WTC11 (cell line): ENCODE results near the gene SULT1A2. TPM values are rescaled to one million over a fixed set of nuclear protein-coding genes. Genes with fewer than 3 reads are reported as not detected.

Source experiments
- ATAC-seq: fragments of 200-7000 bp; cut with Tn5 transposase; 2 replicates; pipeline ENCODE4 v1.10.0; 2021; ENCODE audit warnings: mild to moderate bottlenecking, moderate library complexity
- CTCF ChIA-PET: fragments of 300-600 bp; sonication (Branson Sonifier 250); formaldehyde crosslinking; loops from one replicate; lab custom pipeline; 2021; ENCODE audit warnings: antibody characterized with exemption; lab: Charles Lee
- POLR2A ChIA-PET: fragments of 350-600 bp; sonication (Branson Sonifier 250); formaldehyde crosslinking; loops from one replicate; lab custom pipeline; 2021; ENCODE audit warnings: antibody characterized with exemption; lab: Charles Lee
- DNase-seq: peaks from one replicate; pipeline ENCODE4 v3.0.0; 2021; ENCODE audit warnings: low spot score
- H3K27ac Mint-ChIP-seq: 2 replicates; pipeline ENCODE4 v1.8.0; 2021; ENCODE audit warnings: mixed read lengths
- H3K27me3 Mint-ChIP-seq: 2 replicates; pipeline ENCODE4 v1.8.0; 2021; ENCODE audit warnings: low read depth, mild to moderate bottlenecking, moderate library complexity, mixed read lengths
- H3K36me3 Mint-ChIP-seq: 2 replicates; pipeline ENCODE4 v1.8.0; 2021; ENCODE audit warnings: mixed read lengths
- H3K4me1 Mint-ChIP-seq: 2 replicates; pipeline ENCODE4 v1.8.0; 2022; ENCODE audit warnings: mixed read lengths
- H3K4me3 Mint-ChIP-seq: 2 replicates; pipeline ENCODE4 v1.8.0; 2021; ENCODE audit warnings: mild to moderate bottlenecking, moderate library complexity, mixed read lengths
- H3K9me3 Mint-ChIP-seq: 2 replicates; pipeline ENCODE4 v1.8.0; 2021; ENCODE audit warnings: mixed read lengths
- ATF1 ChIP-seq: sonication (generic); formaldehyde crosslinking; IDR thresholded peaks from 2 replicates; pipeline ENCODE4 v1.8.1; 2023; ENCODE audit warnings: mild to moderate bottlenecking, moderate library complexity, missing genetic modification reagents
- E2F4 ChIP-seq: sonication (generic); formaldehyde crosslinking; IDR thresholded peaks from 2 replicates; pipeline ENCODE4 v1.8.1; 2022; ENCODE audit warnings: low read depth, mild to moderate bottlenecking, moderate library complexity, missing genetic modification reagents, borderline replicate concordance
- ELF4 ChIP-seq: sonication (generic); formaldehyde crosslinking; IDR thresholded peaks from 2 replicates; pipeline ENCODE4 v1.8.1; 2022; ENCODE audit warnings: low read depth, mild to moderate bottlenecking, moderate library complexity, missing genetic modification reagents
- ESRRA ChIP-seq: sonication (generic); formaldehyde crosslinking; IDR thresholded peaks from 2 replicates; pipeline ENCODE4 v1.8.1; 2022; ENCODE audit warnings: mild to moderate bottlenecking, missing genetic modification reagents, borderline replicate concordance
- FOXJ3 ChIP-seq: sonication (generic); formaldehyde crosslinking; IDR thresholded peaks from 2 replicates; pipeline ENCODE4 v1.9.0; 2021; ENCODE audit warnings: missing genetic modification reagents, mild to moderate bottlenecking, borderline replicate concordance
- FOXK1 ChIP-seq: sonication (generic); formaldehyde crosslinking; IDR thresholded peaks from 2 replicates; pipeline ENCODE4 v1.8.0; 2022; ENCODE audit warnings: mild to moderate bottlenecking, moderate library complexity, missing genetic modification reagents
- FOXP1 ChIP-seq: sonication (generic); formaldehyde crosslinking; IDR thresholded peaks from 2 replicates; pipeline ENCODE4 v1.8.0; 2022; ENCODE audit warnings: missing genetic modification reagents, mild to moderate bottlenecking, moderate library complexity, borderline replicate concordance
- JUN ChIP-seq: sonication (generic); formaldehyde crosslinking; IDR thresholded peaks from 2 replicates; pipeline ENCODE4 v1.8.0; 2023; ENCODE audit warnings: mild to moderate bottlenecking, missing genetic modification reagents
- MYBL2 ChIP-seq: sonication (generic); formaldehyde crosslinking; IDR thresholded peaks from 2 replicates; pipeline ENCODE4 v1.8.1; 2023; ENCODE audit warnings: mild to moderate bottlenecking, moderate library complexity, missing genetic modification reagents
- NFE2L1 ChIP-seq: sonication (generic); formaldehyde crosslinking; IDR thresholded peaks from 2 replicates; pipeline ENCODE4 v1.8.1; 2023; ENCODE audit warnings: missing genetic modification reagents
- NR1H2 ChIP-seq: sonication (generic); formaldehyde crosslinking; IDR thresholded peaks from 2 replicates; pipeline ENCODE4 v1.9.0; 2021; ENCODE audit warnings: mild to moderate bottlenecking, moderate library complexity, missing genetic modification reagents
- RORB ChIP-seq: fragments of 250-450 bp; sonication (Bioruptor Pico); IDR thresholded peaks from 2 replicates; pipeline ENCODE4 v1.9.0; 2021; ENCODE audit warnings: mild to moderate bottlenecking
- ZBTB43 ChIP-seq: sonication (generic); formaldehyde crosslinking; IDR thresholded peaks from 2 replicates; pipeline ENCODE4 v1.8.1; 2023; ENCODE audit warnings: mild to moderate bottlenecking, missing genetic modification reagents
- ZNF263 ChIP-seq: sonication (generic); formaldehyde crosslinking; IDR thresholded peaks from 2 replicates; pipeline ENCODE4 v1.8.1; 2022; ENCODE audit warnings: low read depth, mild to moderate bottlenecking, moderate library complexity, missing genetic modification reagents
- ZNF416 ChIP-seq: fragments of 250-450 bp; sonication (Bioruptor Pico); IDR thresholded peaks from 2 replicates; pipeline ENCODE4 v1.9.0; 2021; ENCODE audit warnings: mild to moderate bottlenecking, inconsistent platforms
- ZNF423 ChIP-seq: fragments of 250-450 bp; sonication (Bioruptor Pico); IDR thresholded peaks from 2 replicates; pipeline ENCODE4 v2.1.2; 2022; ENCODE audit warnings: mild to moderate bottlenecking, moderate library complexity
- total RNA-seq: library from RNA; stranded (reverse); gene quantifications from 3 replicates; pipeline ENCODE4 v1.2.3, GENCODE V29; 2021
- TF ChIP-seq, protein P1 (sequence below): sonication (generic); formaldehyde crosslinking; IDR thresholded peaks from 2 replicates; pipeline ENCODE4 v1.8.0; 2022; ENCODE audit warnings: missing genetic modification reagents

The SULT1A2 gene
- total RNA-seq, 1 experiment from 2014 or later, result 0.35 TPM

DNA sequence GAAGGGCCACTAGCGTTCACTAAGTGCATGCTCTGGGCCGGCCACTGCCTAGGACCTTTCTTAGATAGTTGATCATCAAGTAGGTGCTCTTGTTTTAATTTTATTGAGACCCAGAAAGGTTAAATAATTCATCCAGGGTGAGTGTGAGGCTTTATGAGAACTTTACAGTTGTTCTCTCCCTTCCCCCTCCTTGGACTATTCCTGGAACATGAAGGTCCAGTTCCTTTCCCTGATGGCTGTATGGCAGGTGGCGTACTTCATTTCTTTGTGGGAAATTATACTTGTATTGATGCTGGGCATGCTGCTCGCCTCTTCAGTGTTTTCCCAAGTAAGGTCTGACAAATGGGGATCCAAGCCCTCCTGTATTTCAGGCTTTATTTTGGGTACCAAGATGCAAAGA lies 34.7 kb downstream of the SULT1A2 start:
- no peaks in the 10 kb centered on the region for H3K4me1 Mint-ChIP-seq
- H3K27ac Mint-ChIP-seq, result no peak overlapping the region
- CTCF ChIA-PET, result no interaction called here
- TF ChIP-seq ZNF263 (CRISPR knock-in tag) (no peak), ZNF416 (CRISPR knock-in tag) (no peak)
- ATAC-seq (no peak), DNase-seq (no peak)
- H3K27me3 Mint-ChIP-seq, result no peaks in the 10 kb centered on the region
- H3K4me3 Mint-ChIP-seq, result no peak overlapping the region
- peaks cover 9% of the 10 kb centered on the region for H3K9me3 Mint-ChIP-seq
- H3K36me3 Mint-ChIP-seq, result peaks cover 25% of the 10 kb centered on the region
- POLR2A ChIA-PET, result no interaction called here

GRCh38 chr16:28561557-28562187 lies 35.2 kb downstream of the SULT1A2 start:
- ChIA-PET CTCF (no interaction called here), POLR2A (no interaction called here)
- DNase-seq (no peak), ATAC-seq (no peak)
- H3K27ac Mint-ChIP-seq, result no peak overlapping the region
- H3K36me3 Mint-ChIP-seq, result peaks cover 22% of the 10 kb centered on the region
- no peak overlapping the region for H3K4me3 Mint-ChIP-seq
- H3K9me3 Mint-ChIP-seq, result peaks cover 8% of the 10 kb centered on the region
- H3K27me3 Mint-ChIP-seq, result no peaks in the 10 kb centered on the region
- TF ChIP-seq FOXK1 (CRISPR knock-in tag) (no peak), MYBL2 (CRISPR knock-in tag) (no peak), ZNF423 (CRISPR knock-in tag) (no peak), NR1H2 (no peak), ATF1 (CRISPR knock-in tag) (no peak), E2F4 (CRISPR knock-in tag) (no peak)
- H3K4me1 Mint-ChIP-seq, result no peaks in the 10 kb centered on the region

DNA sequence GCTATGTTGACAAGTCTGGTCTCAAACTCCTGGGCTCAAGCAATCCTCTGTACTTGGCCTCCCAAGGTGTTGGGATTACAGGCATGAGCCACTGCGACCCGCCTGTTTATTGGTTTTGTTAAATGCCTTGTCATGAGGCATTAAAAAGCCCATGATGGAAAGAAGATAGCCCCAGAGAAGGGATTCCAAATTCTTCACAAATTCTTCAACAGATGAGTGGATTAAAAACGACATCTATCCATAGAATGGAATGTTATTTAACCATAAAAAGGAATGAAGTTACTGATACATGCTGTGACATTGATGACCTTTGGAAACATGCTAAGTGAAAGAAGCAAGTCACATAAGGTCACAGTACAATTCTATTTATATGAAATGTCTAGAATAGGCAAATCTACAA lies 38.4 kb downstream of the SULT1A2 start:
- H3K36me3 Mint-ChIP-seq, result peaks cover 14% of the 10 kb centered on the region
- H3K4me3 Mint-ChIP-seq, result no peak overlapping the region
- no peak for DNase-seq
- CTCF ChIA-PET, result no interaction called here
- ATAC-seq, result no peak
- H3K27ac Mint-ChIP-seq, result no peak overlapping the region
- no peaks in the 10 kb centered on the region for H3K9me3 Mint-ChIP-seq
- TF ChIP-seq FOXP1, result no peak
- TF ChIP-seq JUN (CRISPR knock-in tag), result no peak
- POLR2A ChIA-PET, result interaction anchor here (0.7 kb wide), 1 partner anchor 38 kb away, joined by 4 read pairs; the partner anchor contains the start of gene SULT1A2
- H3K27me3 Mint-ChIP-seq, result no peaks in the 10 kb centered on the region; the same call in 1 of the 2 replicates
- H3K4me1 Mint-ChIP-seq, result peaks cover 5% of the 10 kb centered on the region

GRCh38 chr16:28556914-28557320 lies 39.9 kb downstream of the SULT1A2 start:
- H3K4me3 Mint-ChIP-seq, result no peak overlapping the region
- POLR2A ChIA-PET, result no interaction called here
- no peaks in the 10 kb centered on the region; the same call in 1 of the 2 replicates for H3K27me3 Mint-ChIP-seq
- H3K36me3 Mint-ChIP-seq, result peaks cover 14% of the 10 kb centered on the region
- DNase-seq, result no peak
- no peak overlapping the region for H3K27ac Mint-ChIP-seq
- no peak for ATAC-seq
- no peaks in the 10 kb centered on the region for H3K9me3 Mint-ChIP-seq
- CTCF ChIA-PET, result no interaction called here
- TF ChIP-seq ZBTB43 (CRISPR knock-in tag) (no peak), NFE2L1 (no peak), FOXJ3 (no peak), FOXK1 (CRISPR knock-in tag) (no peak), ESRRA (no peak), RORB (CRISPR knock-in tag) (no peak), ELF4 (CRISPR knock-in tag) (no peak)
- TF ChIP-seq, protein P1, sequence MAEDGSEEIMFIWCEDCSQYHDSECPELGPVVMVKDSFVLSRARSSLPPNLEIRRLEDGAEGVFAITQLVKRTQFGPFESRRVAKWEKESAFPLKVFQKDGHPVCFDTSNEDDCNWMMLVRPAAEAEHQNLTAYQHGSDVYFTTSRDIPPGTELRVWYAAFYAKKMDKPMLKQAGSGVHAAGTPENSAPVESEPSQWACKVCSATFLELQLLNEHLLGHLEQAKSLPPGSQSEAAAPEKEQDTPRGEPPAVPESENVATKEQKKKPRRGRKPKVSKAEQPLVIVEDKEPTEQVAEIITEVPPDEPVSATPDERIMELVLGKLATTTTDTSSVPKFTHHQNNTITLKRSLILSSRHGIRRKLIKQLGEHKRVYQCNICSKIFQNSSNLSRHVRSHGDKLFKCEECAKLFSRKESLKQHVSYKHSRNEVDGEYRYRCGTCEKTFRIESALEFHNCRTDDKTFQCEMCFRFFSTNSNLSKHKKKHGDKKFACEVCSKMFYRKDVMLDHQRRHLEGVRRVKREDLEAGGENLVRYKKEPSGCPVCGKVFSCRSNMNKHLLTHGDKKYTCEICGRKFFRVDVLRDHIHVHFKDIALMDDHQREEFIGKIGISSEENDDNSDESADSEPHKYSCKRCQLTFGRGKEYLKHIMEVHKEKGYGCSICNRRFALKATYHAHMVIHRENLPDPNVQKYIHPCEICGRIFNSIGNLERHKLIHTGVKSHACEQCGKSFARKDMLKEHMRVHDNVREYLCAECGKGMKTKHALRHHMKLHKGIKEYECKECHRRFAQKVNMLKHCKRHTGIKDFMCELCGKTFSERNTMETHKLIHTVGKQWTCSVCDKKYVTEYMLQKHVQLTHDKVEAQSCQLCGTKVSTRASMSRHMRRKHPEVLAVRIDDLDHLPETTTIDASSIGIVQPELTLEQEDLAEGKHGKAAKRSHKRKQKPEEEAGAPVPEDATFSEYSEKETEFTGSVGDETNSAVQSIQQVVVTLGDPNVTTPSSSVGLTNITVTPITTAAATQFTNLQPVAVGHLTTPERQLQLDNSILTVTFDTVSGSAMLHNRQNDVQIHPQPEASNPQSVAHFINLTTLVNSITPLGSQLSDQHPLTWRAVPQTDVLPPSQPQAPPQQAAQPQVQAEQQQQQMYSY (CRISPR knock-in tag), result no peak
- peaks cover 5% of the 10 kb centered on the region for H3K4me1 Mint-ChIP-seq
